Gastroesophageal sphincter (tissue), 3 donors: ENCODE measurements around the gene KCMF1.

Source experiments
- EP300 ChIP-seq: sonication (generic); formaldehyde crosslinking; IDR thresholded peaks from one replicate; pipeline ENCODE4 v1.6.1; 2017; ENCODE audit warnings: antibody characterized with exemption, mild to moderate bottlenecking
- POLR2A ChIP-seq, 2 donors: fragments of 450-650 bp; IDR thresholded peaks; one replicate each; pipeline ENCODE4 v1.6.1; 2017; ENCODE audit warnings: antibody characterized with exemption in 2 of 2, mild to moderate bottlenecking in 2 of 2, moderate library complexity in 1 of 2
- POLR2AphosphoS5 ChIP-seq: sonication (generic); formaldehyde crosslinking; IDR thresholded peaks from one replicate; pipeline ENCODE4 v1.6.1; 2017; ENCODE audit warnings: antibody characterized with exemption
- TF ChIP-seq, protein P1 (sequence below), 4 experiments: fragments of 200-600 bp in 2 of 4; fragments of 450-650 bp in 2 of 4; sonication (generic) in 1 of 4; IDR thresholded peaks; one replicate each; pipeline ENCODE4 v1.5.1; 2017 to 2019; ENCODE audit warnings: antibody characterized with exemption in 4 of 4, mild to moderate bottlenecking in 2 of 4, moderate library complexity in 2 of 4

- no peak for TF ChIP-seq POLR2A (IDR thresholded peaks at IDR 0.05)
- no peak for TF ChIP-seq POLR2AphosphoS5
- TF ChIP-seq, protein P1, sequence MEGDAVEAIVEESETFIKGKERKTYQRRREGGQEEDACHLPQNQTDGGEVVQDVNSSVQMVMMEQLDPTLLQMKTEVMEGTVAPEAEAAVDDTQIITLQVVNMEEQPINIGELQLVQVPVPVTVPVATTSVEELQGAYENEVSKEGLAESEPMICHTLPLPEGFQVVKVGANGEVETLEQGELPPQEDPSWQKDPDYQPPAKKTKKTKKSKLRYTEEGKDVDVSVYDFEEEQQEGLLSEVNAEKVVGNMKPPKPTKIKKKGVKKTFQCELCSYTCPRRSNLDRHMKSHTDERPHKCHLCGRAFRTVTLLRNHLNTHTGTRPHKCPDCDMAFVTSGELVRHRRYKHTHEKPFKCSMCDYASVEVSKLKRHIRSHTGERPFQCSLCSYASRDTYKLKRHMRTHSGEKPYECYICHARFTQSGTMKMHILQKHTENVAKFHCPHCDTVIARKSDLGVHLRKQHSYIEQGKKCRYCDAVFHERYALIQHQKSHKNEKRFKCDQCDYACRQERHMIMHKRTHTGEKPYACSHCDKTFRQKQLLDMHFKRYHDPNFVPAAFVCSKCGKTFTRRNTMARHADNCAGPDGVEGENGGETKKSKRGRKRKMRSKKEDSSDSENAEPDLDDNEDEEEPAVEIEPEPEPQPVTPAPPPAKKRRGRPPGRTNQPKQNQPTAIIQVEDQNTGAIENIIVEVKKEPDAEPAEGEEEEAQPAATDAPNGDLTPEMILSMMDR (IDR thresholded peaks at IDR 0.05) = no peak
- TF ChIP-seq EP300 = no peak
Measured at GRCh38 chr2:85011747-85012146, 40.8 kb downstream of the KCMF1 start.
